SW480 (cell line): ENCODE data around the gene ZNF343.
A peak's percentile ranks its signal among the peaks of the same experiment; 100 is the strongest.
"Not testable (repeated sequence)": the region's sequence is repeated elsewhere in the genome, so short reads cannot be mapped to it uniquely, and the experiment has no call there.

Experiments
- DNase-seq: peaks from one replicate; pipeline ENCODE4 v3.0.0-alpha.2; 2016; ENCODE audit warnings: low spot score

The ZNF343 gene

GRCh38 chr20:2508631-2509467, at the start of gene ZNF343:
Gene ZNF343 (minus strand): TSS chr20:2508915. CDS start chr20:2493895, 15,020 bp downstream.
- peak; percentile 88 for DNase-seq

- DNase-seq, result no peak
Observed at GRCh38 chr20:2557873-2558580, 49.3 kb upstream of the ZNF343 start.

- DNase-seq, result no peak
Observed at GRCh38 chr20:2545594-2545993, 36.9 kb upstream of the ZNF343 start.

GRCh38 chr20:2544211-2544610, 35.5 kb upstream of the ZNF343 start:
- DNase-seq, result no peak

- no peak for DNase-seq
Observed at GRCh38 chr20:2542361-2542760, 33.6 kb upstream of the ZNF343 start.

- DNase-seq, result no peak
Observed at GRCh38 chr20:2541940-2542339, 33.2 kb upstream of the ZNF343 start.

- no peak for DNase-seq
Observed at GRCh38 chr20:2538931-2539720, 30.4 kb upstream of the ZNF343 start.

GRCh38 chr20:2538356-2538755, 29.6 kb upstream of the ZNF343 start:
- DNase-seq, result no peak

- DNase-seq, result no peak
Observed at GRCh38 chr20:2537101-2537500, 28.4 kb upstream of the ZNF343 start.

GRCh38 chr20:2536560-2536986, 27.9 kb upstream of the ZNF343 start, which contains the start of gene TMC2:
Gene TMC2 (plus strand): TSS chr20:2536573. CDS start chr20:2536622, 49 bp downstream.
- no peak for DNase-seq

- DNase-seq, result no peak
Observed at GRCh38 chr20:2535711-2536559, 27.2 kb upstream of the ZNF343 start.

GRCh38 chr20:2533118-2533517, 24.4 kb upstream of the ZNF343 start:
- no peak for DNase-seq

- DNase-seq, result no peak
Observed at GRCh38 chr20:2528671-2529271, 20.1 kb upstream of the ZNF343 start.

GRCh38 chr20:2527762-2528161, 19.0 kb upstream of the ZNF343 start:
- DNase-seq, result no peak

GRCh38 chr20:2526218-2526583, 17.5 kb upstream of the ZNF343 start:
- not testable (repeated sequence) for DNase-seq

- peak; percentile 53 for DNase-seq
Observed at GRCh38 chr20:2524709-2525506, 16.2 kb upstream of the ZNF343 start.

GRCh38 chr20:2523919-2524708, 15.4 kb upstream of the ZNF343 start:
- peak; percentile 75 for DNase-seq

- not testable (repeated sequence) for DNase-seq
Observed at GRCh38 chr20:2522826-2523429, 14.2 kb upstream of the ZNF343 start.
